ENCODE results near the gene TUBGCP6. TPM values are rescaled to one million over a fixed set of nuclear protein-coding genes. Genes with fewer than 3 reads are reported as not detected.

Gene TUBGCP6
- polyA plus RNA-seq, 1 experiment = 8.5 TPM

GRCh38 chr22:50183141-50183971, 61.5 kb downstream of the TUBGCP6 start:
- Histone ChIP-seq H3K9me3 (ENCODE audit: control insufficient read depth, insufficient read depth, low read length) (peaks cover 6% of the 10 kb centered on the region; the same call in 1 of the 2 replicates), H3K27me3 (ENCODE audit: control insufficient read depth, insufficient read depth, low read length) (no peaks in the 10 kb centered on the region), H3K4me3 (ENCODE audit: low read depth, low read length) (no peak overlapping the region), H3K27ac (ENCODE audit: low read depth, low read length) (no peak overlapping the region)
- TF ChIP-seq CTCF (IDR thresholded peaks at IDR 0.05; ENCODE audit: low read depth, low read length) = no peak
- POLR2A ChIA-PET = no interaction called here
- no peak for DNase-seq (ENCODE audit: low read depth, low spot score)
- CTCF ChIA-PET = no interaction called here

DNA sequence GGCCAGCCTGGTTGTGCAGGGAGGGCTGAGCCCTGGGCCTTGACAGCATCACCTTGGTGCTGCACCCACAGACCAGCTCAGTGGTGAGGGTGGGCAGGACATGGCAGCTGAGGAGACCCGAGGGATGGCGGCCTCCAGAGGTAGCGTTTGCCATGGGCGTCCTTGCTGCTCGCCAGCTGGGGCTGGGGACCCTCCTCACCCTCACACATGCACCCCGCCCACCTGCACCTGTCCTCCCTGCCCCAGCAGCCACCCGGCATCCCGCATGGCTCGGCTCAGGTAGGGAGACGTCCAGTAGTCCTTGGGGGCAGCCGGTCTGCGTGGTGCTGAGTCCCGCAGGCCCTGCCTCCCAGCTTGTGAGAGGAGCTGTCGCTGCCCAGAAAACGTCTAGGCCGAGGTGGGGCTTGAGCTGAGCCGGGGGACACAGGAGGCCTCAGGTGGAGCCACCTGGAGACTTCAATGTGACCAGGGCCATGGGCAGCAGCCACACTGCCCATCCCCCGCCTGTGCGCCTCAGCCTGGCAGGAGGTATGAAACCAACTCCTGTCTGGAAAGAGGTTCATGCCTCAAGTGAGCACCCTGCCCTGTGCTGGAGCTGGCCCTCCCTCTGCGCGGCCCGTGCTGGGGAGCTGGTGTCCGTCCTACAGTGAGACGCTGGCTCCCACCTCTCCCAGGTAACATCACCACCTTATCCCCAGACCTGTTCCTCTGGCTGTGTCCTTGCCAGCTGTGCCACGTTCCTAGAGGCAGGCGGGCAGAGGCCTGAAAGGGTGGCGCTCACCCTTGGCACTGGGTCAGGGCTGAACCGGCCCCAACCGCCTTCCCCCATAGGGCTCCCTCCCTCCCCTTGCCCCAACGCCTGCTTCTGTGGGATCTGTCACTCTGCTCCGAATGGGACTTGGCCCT, 62.4 kb downstream of the TUBGCP6 start:
- POLR2A ChIA-PET = no interaction called here

GRCh38 chr22:50180727-50181521, 63.9 kb downstream of the TUBGCP6 start:
- ChIA-PET CTCF (no interaction called here), POLR2A (no interaction called here)
- DNase-seq (ENCODE audit: low read depth, low spot score) = no peak
- no peak overlapping the region for H3K4me3 ChIP-seq (ENCODE audit: low read depth, low read length)
- no peak for TF ChIP-seq CTCF (IDR thresholded peaks at IDR 0.05; ENCODE audit: low read depth, low read length)
- H3K9me3 ChIP-seq (ENCODE audit: control insufficient read depth, insufficient read depth, low read length) = peaks cover 13% of the 10 kb centered on the region; the same call in 1 of the 2 replicates
- H3K27ac ChIP-seq (ENCODE audit: low read depth, low read length) = no peak overlapping the region
- no peaks in the 10 kb centered on the region for H3K27me3 ChIP-seq (ENCODE audit: control insufficient read depth, insufficient read depth, low read length)

More for the DNA sequence above, 62.4 kb downstream of the TUBGCP6 start:
- Histone ChIP-seq H3K4me3 (ENCODE audit: low read depth, low read length) (no peak overlapping the region), H3K9me3 (ENCODE audit: control insufficient read depth, insufficient read depth, low read length) (peaks cover 7% of the 10 kb centered on the region; the same call in 1 of the 2 replicates), H3K27ac (ENCODE audit: low read depth, low read length) (no peak overlapping the region), H3K27me3 (ENCODE audit: control insufficient read depth, insufficient read depth, low read length) (no peaks in the 10 kb centered on the region)
- TF ChIP-seq CTCF (IDR thresholded peaks at IDR 0.05; ENCODE audit: low read depth, low read length) = no peak
- CTCF ChIA-PET = no interaction called here
- DNase-seq (ENCODE audit: low read depth, low spot score) = no peak

GRCh38 chr22:50179937-50180726, 64.7 kb downstream of the TUBGCP6 start:
- CTCF ChIA-PET = no interaction called here
- TF ChIP-seq CTCF (IDR thresholded peaks at IDR 0.05; ENCODE audit: low read depth, low read length) = no peak

More at GRCh38 chr22:50179937-50180726, 64.7 kb downstream of the TUBGCP6 start:
- DNase-seq (ENCODE audit: low read depth, low spot score) = no peak
- H3K4me3 ChIP-seq (ENCODE audit: low read depth, low read length) = no peak overlapping the region
- no peaks in the 10 kb centered on the region for H3K27me3 ChIP-seq (ENCODE audit: control insufficient read depth, insufficient read depth, low read length)
- POLR2A ChIA-PET = no interaction called here
- peaks cover 13% of the 10 kb centered on the region; the same call in 1 of the 2 replicates for H3K9me3 ChIP-seq (ENCODE audit: control insufficient read depth, insufficient read depth, low read length)
- no peak overlapping the region for H3K27ac ChIP-seq (ENCODE audit: low read depth, low read length)
